Stimulated activated naive B cell treated with anti-CD40 and anti-IgM and Interleukin-4, amounts not matched to agents 10 μg/mL and 1 μg/mL and 100 μg/mL, for 72 hours (primary cell): ENCODE results near the gene KPNB1.

ENCODE experiments used
- ATAC-seq, 2 donors: fragments of 150-1000 bp; cut with Tn5 transposase; replicated peaks; 2 replicates each; pipeline ENCODE4 v1.10.0; 2021; ENCODE audit warnings: moderate library complexity in 1 of 2
- DNase-seq: peaks from one replicate; pipeline ENCODE4 v3.0.0; 2021
- H3K27ac Mint-ChIP-seq: one replicate; pipeline ENCODE4 v1.8.0; 2022; ENCODE audit warnings: mild to moderate bottlenecking, mixed read lengths
- H3K27me3 Mint-ChIP-seq, 2 donors: one replicate each; pipeline ENCODE4 v1.8.0; 2022; ENCODE audit warnings: mixed read lengths in 2 of 2
- H3K36me3 Mint-ChIP-seq, 2 donors: one replicate each; pipeline ENCODE4 v1.8.0; 2022; ENCODE audit warnings: mixed read lengths in 2 of 2, mild to moderate bottlenecking in 1 of 2
- H3K4me1 Mint-ChIP-seq, 2 donors: one replicate each; pipeline ENCODE4 v1.8.0; 2022; ENCODE audit warnings: mixed read lengths in 2 of 2, mild to moderate bottlenecking in 1 of 2
- H3K4me3 Mint-ChIP-seq, 2 donors: one replicate each; pipeline ENCODE4 v1.8.0; 2022; ENCODE audit warnings: mild to moderate bottlenecking in 2 of 2, mixed read lengths in 2 of 2, moderate library complexity in 1 of 2
- H3K9me3 Mint-ChIP-seq, 2 donors: one replicate each; pipeline ENCODE4 v1.8.0; 2022; ENCODE audit warnings: mixed read lengths in 2 of 2, mild to moderate bottlenecking in 1 of 2

The KPNB1 gene

DNA sequence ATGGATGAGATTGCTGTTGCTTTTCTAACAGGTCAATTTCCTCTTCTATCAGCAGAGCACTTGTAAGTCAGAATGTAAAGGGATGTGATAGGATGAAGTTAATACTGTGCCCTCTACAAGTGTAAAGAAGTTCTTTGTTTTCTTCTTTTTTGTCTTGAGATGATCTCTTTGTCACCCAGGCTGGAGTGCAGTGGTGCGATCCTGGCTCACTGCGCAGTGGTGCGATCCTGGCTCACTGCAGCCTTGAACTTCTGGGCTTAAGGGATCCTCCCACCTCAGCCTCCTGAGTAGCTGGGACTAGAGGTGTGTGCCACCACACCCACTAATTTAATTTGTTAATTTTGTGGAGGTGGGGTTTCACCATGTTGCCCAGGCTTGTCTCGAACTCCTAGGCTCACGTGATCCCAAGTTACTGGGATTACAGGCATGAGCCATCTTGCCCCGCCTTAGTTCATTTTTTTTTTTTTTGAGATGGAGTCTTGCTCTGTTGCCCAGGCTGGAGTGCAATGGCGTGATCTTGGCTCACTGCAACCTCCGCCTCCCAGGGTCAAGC is 21.6 kb upstream of the KPNB1 start:
- no peak for ATAC-seq
- H3K4me3 Mint-ChIP-seq: no peak overlapping the region
- no peaks in the 10 kb centered on the region for H3K4me1 Mint-ChIP-seq
- H3K27ac Mint-ChIP-seq: no peak overlapping the region
- DNase-seq: no peak
- H3K9me3 Mint-ChIP-seq: no peaks in the 10 kb centered on the region
- no peaks in the 10 kb centered on the region for H3K27me3 Mint-ChIP-seq
- peaks cover 4 to 14% of the 10 kb centered on the region in 2 donors for H3K36me3 Mint-ChIP-seq

GRCh38 chr17:47629826-47630225 is 19.9 kb upstream of the KPNB1 start:
- no peaks in the 10 kb centered on the region for H3K4me1 Mint-ChIP-seq

DNA sequence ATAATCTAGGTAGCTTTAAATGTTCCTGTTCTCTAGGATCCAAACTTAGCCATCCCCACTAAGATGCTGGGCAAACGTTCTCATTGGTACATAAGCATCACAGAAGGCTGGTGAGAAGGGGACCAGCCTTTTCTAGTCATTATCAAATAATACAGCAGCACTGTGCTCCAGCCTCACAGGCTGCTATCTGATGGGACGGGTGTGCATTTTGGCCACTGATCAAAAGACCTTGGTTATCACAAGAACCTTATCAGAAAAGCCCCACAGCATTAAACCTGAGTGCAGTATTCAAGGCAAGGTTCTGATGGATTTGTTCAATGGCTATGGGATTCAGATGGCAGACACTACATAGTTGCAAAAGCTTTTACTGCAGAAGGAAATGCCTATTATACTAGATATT is 19.1 kb upstream of the KPNB1 start:
- Mint-ChIP-seq H3K27ac (no peak overlapping the region), H3K36me3 (peaks cover 0 to 4% of the 10 kb centered on the region in 2 donors), H3K4me3 (no peak overlapping the region), H3K27me3 (no peaks in the 10 kb centered on the region), H3K9me3 (no peaks in the 10 kb centered on the region), H3K4me1 (no peaks in the 10 kb centered on the region)
- no peak for DNase-seq
- ATAC-seq: no peak

More at GRCh38 chr17:47629826-47630225, 19.9 kb upstream of the KPNB1 start:
- no peaks in the 10 kb centered on the region for H3K9me3 Mint-ChIP-seq
- no peak overlapping the region for H3K4me3 Mint-ChIP-seq
- DNase-seq: no peak
- no peak for ATAC-seq
- H3K27ac Mint-ChIP-seq: no peak overlapping the region
- peaks cover 0 to 7% of the 10 kb centered on the region in 2 donors for H3K36me3 Mint-ChIP-seq
- no peaks in the 10 kb centered on the region for H3K27me3 Mint-ChIP-seq

DNA sequence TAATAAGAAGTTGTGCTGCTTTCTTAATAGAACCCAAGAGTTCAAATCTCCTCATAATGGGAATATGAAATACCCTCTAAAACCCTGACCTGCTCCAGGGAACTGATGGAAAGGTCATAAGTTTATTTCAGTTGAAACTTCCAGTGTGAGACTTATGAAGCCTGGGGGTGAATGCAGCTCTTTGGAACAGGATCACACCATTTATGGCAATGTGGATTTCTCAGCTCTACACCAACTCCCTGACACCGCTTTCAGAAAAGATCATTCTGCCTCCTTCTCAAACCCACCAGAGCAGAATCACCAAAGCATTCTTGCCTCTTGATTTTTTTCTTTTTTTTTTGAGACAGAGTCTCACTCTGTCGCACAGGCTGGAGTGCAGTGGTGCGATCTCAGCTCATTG is 16.7 kb upstream of the KPNB1 start:
- ATAC-seq (no peak), DNase-seq (no peak)
- H3K4me1 Mint-ChIP-seq: no peaks in the 10 kb centered on the region
- no peaks in the 10 kb centered on the region for H3K9me3 Mint-ChIP-seq
- no peaks in the 10 kb centered on the region for H3K27me3 Mint-ChIP-seq
- no peak overlapping the region for H3K27ac Mint-ChIP-seq
- no peak overlapping the region for H3K4me3 Mint-ChIP-seq
- H3K36me3 Mint-ChIP-seq: peaks cover 0 to 13% of the 10 kb centered on the region in 2 donors

GRCh38 chr17:47633996-47634395 is 15.7 kb upstream of the KPNB1 start:
- no peak for DNase-seq
- Mint-ChIP-seq H3K27ac (no peak overlapping the region), H3K4me1 (no peaks in the 10 kb centered on the region), H3K36me3 (peaks cover 0 to 13% of the 10 kb centered on the region in 2 donors), H3K9me3 (no peaks in the 10 kb centered on the region), H3K4me3 (no peak overlapping the region), H3K27me3 (no peaks in the 10 kb centered on the region)
- ATAC-seq: no peak

GRCh38 chr17:47634870-47635269 is 14.8 kb upstream of the KPNB1 start:
- H3K4me3 Mint-ChIP-seq: no peak overlapping the region
- H3K27ac Mint-ChIP-seq: no peak overlapping the region
- no peaks in the 10 kb centered on the region for H3K27me3 Mint-ChIP-seq
- no peaks in the 10 kb centered on the region for H3K4me1 Mint-ChIP-seq
- peaks cover 0 to 13% of the 10 kb centered on the region in 2 donors for H3K36me3 Mint-ChIP-seq
- no peaks in the 10 kb centered on the region for H3K9me3 Mint-ChIP-seq
- no peak for ATAC-seq
- DNase-seq: no peak

- H3K4me1 Mint-ChIP-seq: no peaks in the 10 kb centered on the region
- H3K4me3 Mint-ChIP-seq: no peak overlapping the region
- H3K27ac Mint-ChIP-seq: no peak overlapping the region
- no peaks in the 10 kb centered on the region for H3K9me3 Mint-ChIP-seq
- DNase-seq (no peak), ATAC-seq (no peak)
- peaks cover 0 to 13% of the 10 kb centered on the region in 2 donors for H3K36me3 Mint-ChIP-seq
- H3K27me3 Mint-ChIP-seq: no peaks in the 10 kb centered on the region
Observed at GRCh38 chr17:47635734-47636133, 14.0 kb upstream of the KPNB1 start.

GRCh38 chr17:47636273-47637030 is 13.3 kb upstream of the KPNB1 start:
- ATAC-seq (no peak), DNase-seq (no peak)
- Mint-ChIP-seq H3K4me3 (no peak overlapping the region), H3K9me3 (no peaks in the 10 kb centered on the region), H3K27ac (no peak overlapping the region), H3K4me1 (no peaks in the 10 kb centered on the region), H3K27me3 (no peaks in the 10 kb centered on the region), H3K36me3 (peaks cover 0 to 8% of the 10 kb centered on the region in 2 donors)

GRCh38 chr17:47638903-47639302 is 10.8 kb upstream of the KPNB1 start:
- H3K9me3 Mint-ChIP-seq: no peaks in the 10 kb centered on the region
- H3K27ac Mint-ChIP-seq: no peak overlapping the region
- ATAC-seq (no peak), DNase-seq (no peak)
- H3K4me1 Mint-ChIP-seq: peaks cover 2 to 12% of the 10 kb centered on the region in 2 donors
- H3K4me3 Mint-ChIP-seq: no peak overlapping the region
- H3K36me3 Mint-ChIP-seq: peaks cover 0 to 8% of the 10 kb centered on the region in 2 donors
- H3K27me3 Mint-ChIP-seq: no peaks in the 10 kb centered on the region

GRCh38 chr17:47640076-47640475 is 9.6 kb upstream of the KPNB1 start:
- DNase-seq: no peak
- H3K27me3 Mint-ChIP-seq: no peaks in the 10 kb centered on the region
- no peaks in the 10 kb centered on the region for H3K9me3 Mint-ChIP-seq
- no peak overlapping the region for H3K4me3 Mint-ChIP-seq
- no peak overlapping the region for H3K27ac Mint-ChIP-seq
- peaks cover 5 to 12% of the 10 kb centered on the region in 2 donors for H3K4me1 Mint-ChIP-seq
- H3K36me3 Mint-ChIP-seq: peaks cover 3 to 12% of the 10 kb centered on the region in 2 donors
- no peak for ATAC-seq

GRCh38 chr17:47641202-47641601 is 8.5 kb upstream of the KPNB1 start:
- no peak overlapping the region for H3K4me3 Mint-ChIP-seq
- H3K9me3 Mint-ChIP-seq: no peaks in the 10 kb centered on the region
- no peak overlapping the region for H3K27ac Mint-ChIP-seq
- ATAC-seq (no peak), DNase-seq (no peak)
- H3K27me3 Mint-ChIP-seq: no peaks in the 10 kb centered on the region
- peaks cover 3 to 10% of the 10 kb centered on the region in 2 donors for H3K36me3 Mint-ChIP-seq
- peaks cover 5 to 12% of the 10 kb centered on the region in 2 donors for H3K4me1 Mint-ChIP-seq

DNA sequence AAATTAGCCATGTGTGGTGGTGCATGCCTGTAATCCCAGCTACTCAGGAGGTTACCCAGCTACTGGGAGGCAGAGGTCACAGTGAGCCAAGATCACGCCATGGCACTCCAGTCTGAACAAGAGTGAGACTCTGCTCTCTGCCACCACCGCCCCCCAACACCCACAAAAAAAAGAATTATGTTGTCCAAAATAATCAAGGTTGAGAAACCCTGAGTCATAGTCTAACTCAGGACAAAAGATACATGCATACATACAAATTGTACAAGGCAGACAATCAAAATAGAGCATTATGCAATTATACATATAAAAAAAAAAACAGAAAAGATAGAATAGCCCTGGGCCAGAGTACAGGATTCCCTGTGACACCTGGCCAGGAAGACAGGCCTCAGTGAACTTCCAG is 6.6 kb upstream of the KPNB1 start:
- peaks cover 3% of the 10 kb centered on the region in 2 donors for H3K36me3 Mint-ChIP-seq
- H3K27me3 Mint-ChIP-seq: no peaks in the 10 kb centered on the region
- peaks cover 5 to 19% of the 10 kb centered on the region in 2 donors for H3K4me1 Mint-ChIP-seq
- ATAC-seq: peak in 1 of 2 donors; percentile 46
- H3K9me3 Mint-ChIP-seq: no peaks in the 10 kb centered on the region
- DNase-seq: no peak
- no peak overlapping the region for H3K4me3 Mint-ChIP-seq
- peak overlapping the region; percentile 57 for H3K27ac Mint-ChIP-seq

DNA sequence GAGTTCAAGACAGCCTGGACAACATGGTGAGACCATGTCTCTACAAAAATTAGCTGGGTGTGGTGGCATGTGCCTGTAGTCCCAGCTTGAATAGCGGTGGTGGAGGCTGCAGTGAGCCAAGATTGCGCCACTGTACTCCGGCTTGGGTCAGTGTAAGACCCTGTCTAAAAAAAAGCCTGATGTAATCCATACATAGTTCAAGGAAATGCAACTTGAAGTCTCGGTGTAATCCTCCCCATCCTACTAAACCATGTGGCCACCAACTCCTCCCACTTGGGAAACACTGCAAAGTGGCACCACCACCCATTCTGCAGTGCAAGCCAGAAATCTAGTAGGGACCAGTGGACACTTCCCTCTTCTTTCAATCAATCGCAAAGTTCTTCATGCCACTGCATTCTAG is 5.4 kb upstream of the KPNB1 start:
- H3K9me3 Mint-ChIP-seq: no peaks in the 10 kb centered on the region
- peaks cover 4 to 7% of the 10 kb centered on the region in 2 donors for H3K36me3 Mint-ChIP-seq
- H3K4me3 Mint-ChIP-seq: no peak overlapping the region
- peaks cover 12 to 30% of the 10 kb centered on the region in 2 donors for H3K4me1 Mint-ChIP-seq
- no peak for DNase-seq
- no peak for ATAC-seq
- no peaks in the 10 kb centered on the region for H3K27me3 Mint-ChIP-seq
- H3K27ac Mint-ChIP-seq: no peak overlapping the region

- H3K36me3 Mint-ChIP-seq: peaks cover 22 to 39% of the 10 kb centered on the region in 2 donors
- H3K27me3 Mint-ChIP-seq: no peaks in the 10 kb centered on the region
- no peak for DNase-seq
- H3K4me3 Mint-ChIP-seq: peak overlapping the region; percentile 93 to 99
- ATAC-seq: peak; percentile 17 to 28
- no peaks in the 10 kb centered on the region for H3K9me3 Mint-ChIP-seq
- peak overlapping the region; percentile 99 for H3K27ac Mint-ChIP-seq
- H3K4me1 Mint-ChIP-seq: peaks cover 19 to 53% of the 10 kb centered on the region in 2 donors
Observed at GRCh38 chr17:47649972-47650524, 329 bp downstream of the KPNB1 start.
